ENCODE measurements around the gene SLC22A3. TPM values are rescaled to one million over a fixed set of nuclear protein-coding genes. Genes with fewer than 3 reads are reported as not detected.

The SLC22A3 gene
- total and polyA plus RNA-seq, 3 donors from 2014 or later: 5.7 to 10.3 (median 6.9) TPM

DNA sequence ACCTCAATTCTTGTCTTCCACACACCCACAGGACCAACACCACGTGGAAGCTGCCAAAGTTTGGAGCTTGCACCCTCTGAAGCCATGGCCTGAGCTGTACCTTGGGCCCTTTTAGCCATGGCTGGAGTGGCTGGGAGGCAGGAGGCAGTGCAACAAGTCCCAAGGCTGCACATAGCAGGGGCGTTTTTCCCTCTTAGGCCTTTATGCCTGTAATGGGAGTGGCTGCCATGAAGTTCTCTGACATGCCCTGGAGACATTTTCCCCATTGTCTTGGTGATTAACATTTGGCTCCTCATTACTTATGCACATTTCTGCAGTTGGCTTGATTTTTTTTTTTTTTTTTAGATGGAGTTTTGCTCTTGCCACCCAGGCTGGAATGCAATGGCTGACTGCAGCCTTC is 44.4 kb upstream of the SLC22A3 start:
- DNase-seq: no peak
- Histone ChIP-seq H3K27me3 (no peaks in the 10 kb centered on the region), H3K36me3 (ENCODE audit: low read depth, missing control alignments) (no peaks in the 10 kb centered on the region), H3K4me3 (no peak overlapping the region), H3K27ac (no peak overlapping the region), H3K9me3 (no peaks in the 10 kb centered on the region), H3K4me1 (no peaks in the 10 kb centered on the region)
- intact Hi-C loops (cut with DNase I; ENCODE audit: low total_unique reads): no loop called here
- WGBS, 2 donors: 69 to 77% methylated on average over 2 of the region's 2 CpGs
- TF ChIP-seq POLR2A (IDR thresholded peaks at IDR 0.05): no peak
- no peak for TF ChIP-seq CTCF (IDR thresholded peaks at IDR 0.05)

- 48 to 59% methylated on average over 7 of the region's 7 CpGs for WGBS, 2 donors
- no peak for TF ChIP-seq CTCF (IDR thresholded peaks at IDR 0.05)
- no peak for TF ChIP-seq POLR2A (IDR thresholded peaks at IDR 0.05)
- H3K36me3 ChIP-seq (ENCODE audit: low read depth, missing control alignments): no peaks in the 10 kb centered on the region
- no peaks in the 10 kb centered on the region for H3K27me3 ChIP-seq
- no peak overlapping the region for H3K4me3 ChIP-seq
- no peak for DNase-seq
- no peaks in the 10 kb centered on the region for H3K9me3 ChIP-seq
- intact Hi-C loops (cut with DNase I; ENCODE audit: low total_unique reads): no loop called here
- no peak overlapping the region for H3K27ac ChIP-seq
- no peaks in the 10 kb centered on the region for H3K4me1 ChIP-seq
Measured at GRCh38 chr6:160305926-160306713, 42.1 kb upstream of the SLC22A3 start.

DNA sequence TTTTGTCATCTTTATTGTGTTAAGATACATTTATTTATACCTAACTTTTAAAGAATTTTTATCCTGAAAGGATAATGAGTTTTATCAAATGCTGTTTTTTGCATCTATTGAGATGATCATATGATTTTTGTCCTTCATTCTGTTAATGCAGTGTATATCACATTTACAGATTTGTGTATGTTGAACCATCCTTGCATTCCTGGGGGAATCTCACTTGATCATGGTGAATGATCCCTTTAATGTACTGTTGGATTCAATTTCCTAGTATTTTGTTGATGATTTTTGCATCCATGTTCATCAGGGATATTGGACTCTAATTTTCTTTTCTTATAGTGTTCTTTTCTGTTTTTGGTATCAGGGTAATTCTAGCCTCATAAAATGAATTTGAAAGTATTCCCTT is 38.5 kb upstream of the SLC22A3 start:
- TF ChIP-seq CTCF (IDR thresholded peaks at IDR 0.05): no peak
- TF ChIP-seq POLR2A (IDR thresholded peaks at IDR 0.05): no peak
- Histone ChIP-seq H3K36me3 (ENCODE audit: low read depth, missing control alignments) (no peaks in the 10 kb centered on the region), H3K27me3 (no peaks in the 10 kb centered on the region), H3K4me1 (no peaks in the 10 kb centered on the region), H3K27ac (no peak overlapping the region), H3K9me3 (no peaks in the 10 kb centered on the region), H3K4me3 (no peak overlapping the region)
- intact Hi-C loops (cut with DNase I; ENCODE audit: low total_unique reads): no loop called here
- no peak for DNase-seq

DNA sequence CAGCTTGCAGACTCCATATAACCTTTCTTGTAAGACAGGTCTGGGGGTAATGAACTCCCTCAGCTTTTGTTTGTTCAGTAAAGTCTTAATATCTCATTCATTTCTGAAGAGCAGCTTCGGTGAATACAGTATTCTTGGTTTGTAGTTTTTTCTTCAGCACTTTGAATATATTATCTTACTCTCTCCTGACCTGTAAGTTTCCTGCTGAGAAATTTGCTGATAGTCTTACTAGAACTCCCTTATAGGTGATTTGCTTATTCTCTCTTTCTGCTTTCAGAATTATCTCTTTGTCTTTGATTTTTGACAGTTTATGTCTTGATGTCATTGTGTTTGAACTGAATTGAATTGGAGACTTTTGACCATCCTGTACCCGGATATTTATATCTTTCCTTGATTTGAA is 35.3 kb upstream of the SLC22A3 start:
- H3K9me3 ChIP-seq: no peaks in the 10 kb centered on the region
- WGBS, 2 donors: 78 to 89% methylated on average over 2 of the region's 2 CpGs

More for the DNA sequence above, 35.3 kb upstream of the SLC22A3 start:
- no peak overlapping the region for H3K27ac ChIP-seq
- no peaks in the 10 kb centered on the region for H3K4me1 ChIP-seq
- no peak for DNase-seq
- no peak overlapping the region for H3K4me3 ChIP-seq
- H3K36me3 ChIP-seq (ENCODE audit: low read depth, missing control alignments): no peaks in the 10 kb centered on the region
- intact Hi-C loops (cut with DNase I; ENCODE audit: low total_unique reads): no loop called here
- TF ChIP-seq CTCF (IDR thresholded peaks at IDR 0.05) (no peak), POLR2A (IDR thresholded peaks at IDR 0.05) (no peak)
- H3K27me3 ChIP-seq: no peaks in the 10 kb centered on the region

Data from testis (tissue), 3 donors.